Stimulated activated CD4-positive, alpha-beta T cell treated with anti-CD3 and anti-CD28 coated beads, TNF-alpha, amount 100 ng/mL, for 48 hours (primary cell): ENCODE measurements around the gene STK39.
"Not testable (repeated sequence)": the region's sequence is repeated elsewhere in the genome, so short reads cannot be mapped to it uniquely, and the experiment has no call there.

Experiments
- DNase-seq, 3 donors: peaks; one replicate each; pipeline ENCODE4 v3.0.0-alpha.2; 2020; ENCODE audit warnings: low read depth in 3 of 3

The STK39 gene

GRCh38 chr2:168247341-168248261 is at the start of gene STK39:
TSS of gene STK39 (minus strand) at chr2:168247595. CDS start at chr2:168247435, 160 bp downstream.
- peak; percentile 45 to 65 (median 47) for DNase-seq

- DNase-seq, result no peak
Measured at GRCh38 chr2:168295051-168295450, 47.7 kb upstream of the STK39 start.

- DNase-seq, result no peak
Measured at GRCh38 chr2:168294409-168294808, 47.0 kb upstream of the STK39 start.

- no peak for DNase-seq
Measured at GRCh38 chr2:168293766-168294165, 46.4 kb upstream of the STK39 start.

- no peak for DNase-seq
Measured at GRCh38 chr2:168290391-168290790, 43.0 kb upstream of the STK39 start.

GRCh38 chr2:168289880-168290279 is 42.5 kb upstream of the STK39 start:
- DNase-seq, result no peak

GRCh38 chr2:168286535-168286934 is 39.1 kb upstream of the STK39 start:
- no peak for DNase-seq

GRCh38 chr2:168278424-168278888 is 31.1 kb upstream of the STK39 start:
- no peak for DNase-seq

GRCh38 chr2:168277276-168277675 is 29.9 kb upstream of the STK39 start:
- DNase-seq, result no peak

- DNase-seq, result no peak
Measured at GRCh38 chr2:168272225-168272624, 24.8 kb upstream of the STK39 start.

GRCh38 chr2:168262926-168263325 is 15.5 kb upstream of the STK39 start:
- DNase-seq, result not testable (repeated sequence)

- DNase-seq, result no peak
Measured at GRCh38 chr2:168256448-168256847, 9.1 kb upstream of the STK39 start.

GRCh38 chr2:168255866-168256265 is 8.5 kb upstream of the STK39 start:
- DNase-seq, result no peak

- DNase-seq, result no peak
Measured at GRCh38 chr2:168255103-168255502, 7.7 kb upstream of the STK39 start.

- DNase-seq, result no peak
Measured at GRCh38 chr2:168254158-168254935, 7.0 kb upstream of the STK39 start.

GRCh38 chr2:168253379-168253778 is 6.0 kb upstream of the STK39 start:
- no peak for DNase-seq

GRCh38 chr2:168252976-168253375 is 5.6 kb upstream of the STK39 start:
- no peak for DNase-seq

GRCh38 chr2:168246483-168247340 is 683 bp downstream of the STK39 start:
- peak; percentile 38 to 56 (median 49) for DNase-seq

- no peak for DNase-seq
Measured at GRCh38 chr2:168246072-168246482, 1.3 kb downstream of the STK39 start.

- DNase-seq, result no peak
Measured at GRCh38 chr2:168245074-168245825, 2.1 kb downstream of the STK39 start.

GRCh38 chr2:168244318-168244717 is 3.1 kb downstream of the STK39 start:
- peak in 2 of 3 donors; percentile 50 to 64 for DNase-seq
